SK-N-SH (cell line): ENCODE data around the gene ACOT9. TPM values are rescaled to one million over a fixed set of nuclear protein-coding genes. Genes with fewer than 3 reads are reported as not detected.
"Not testable (repeated sequence)": the region's sequence is repeated elsewhere in the genome, so short reads cannot be mapped to it uniquely, and the experiment has no call there.

Experiments
- CTCF ChIA-PET: fragments of 300-600, 350-600 bp; formaldehyde crosslinking; extraction: SDS; loops from one replicate; lab custom pipeline; 2021; lab: Yijun Ruan, JAX
- POLR2A ChIA-PET: fragments of 350-600 bp; sonication (Branson Sonifier 250); formaldehyde crosslinking; extraction: SDS; loops from one replicate; lab custom pipeline; 2020; ENCODE audit warnings: antibody characterized with exemption, inconsistent platforms; lab: Yijun Ruan, JAX
- DNase-seq: peaks from one replicate; pipeline ENCODE4 v3.0.0; 2012
- H2AFZ ChIP-seq: fragments of 200-600 bp; sonication (generic); 2 replicates; pipeline ENCODE4 v1.8.1; 2016; ENCODE audit warnings: antibody characterized with exemption, mild to moderate bottlenecking, low read depth
- H3F3A ChIP-seq: fragments of 200-600 bp; sonication (generic); replicated peaks from 2 replicates; pipeline ENCODE3; 2016; ENCODE audit warnings: antibody characterized with exemption, mild to moderate bottlenecking; ENCODE audit not compliant: insufficient read depth
- H3K27ac ChIP-seq, 2 experiments: fragments of 200-500 bp in 1 of 2; fragments of 200-600 bp in 1 of 2; sonication (Bioruptor generic) in 1 of 2; sonication (generic), shearing (Covaris generic) in 1 of 2; 2 replicates each; pipeline versions ENCODE4 v1.5.1 to v1.6.1; 2014 to 2016; ENCODE audit warnings: low read depth in 2 of 2, inconsistent platforms in 1 of 2, low read length in 1 of 2, mild to moderate bottlenecking in 1 of 2, mixed read lengths in 1 of 2
- H3K27me3 ChIP-seq: fragments of 200-600 bp; sonication (generic), shearing (Covaris generic); 2 replicates; pipeline ENCODE4 v1.6.1; 2016; ENCODE audit warnings: mixed run types; ENCODE audit not compliant: insufficient read depth
- H3K36me3 ChIP-seq, 2 experiments: fragments of 200-500 bp in 1 of 2; fragments of 200-600 bp in 1 of 2; sonication (Bioruptor generic) in 1 of 2; sonication (generic) in 1 of 2; replicated peaks in 1 of 2; 2 replicates each; pipeline versions ENCODE3 to v1.5.1; 2014 to 2016; ENCODE audit warnings: low read length in 1 of 2, mild to moderate bottlenecking in 1 of 2; ENCODE audit not compliant: insufficient read depth in 2 of 2, control insufficient read depth in 1 of 2
- H3K4me1 ChIP-seq, 2 experiments: fragments of 200-500 bp in 1 of 2; fragments of 200-600 bp in 1 of 2; sonication (Bioruptor generic) in 1 of 2; sonication (generic), shearing (Covaris generic) in 1 of 2; 2 replicates each; pipeline versions ENCODE4 v1.5.1 to v1.6.1; 2014 to 2016; ENCODE audit warnings: low read depth in 1 of 2, low read length in 1 of 2, mixed run types in 1 of 2; ENCODE audit not compliant: insufficient read depth in 2 of 2, control insufficient read depth in 1 of 2
- H3K4me2 ChIP-seq: fragments of 200-600 bp; sonication (generic), shearing (Covaris generic); 2 replicates; pipeline ENCODE4 v1.6.1; 2017; ENCODE audit warnings: mixed run types
- H3K4me3 ChIP-seq, 2 experiments: fragments of 200-500 bp in 1 of 2; fragments of 200-600 bp in 1 of 2; sonication (Bioruptor generic) in 1 of 2; sonication (generic), shearing (Covaris generic) in 1 of 2; 2 replicates each; pipeline versions ENCODE4 v1.5.1 to v1.8.1; 2014 to 2016; ENCODE audit warnings: low read depth in 2 of 2, inconsistent platforms in 1 of 2, low read length in 1 of 2, mild to moderate bottlenecking in 1 of 2, mixed read lengths in 1 of 2, moderate library complexity in 1 of 2
- H3K79me2 ChIP-seq: fragments of 200-600 bp; sonication (generic); 2 replicates; pipeline ENCODE4 v1.8.1; 2017; ENCODE audit warnings: mild to moderate bottlenecking; ENCODE audit not compliant: insufficient read depth
- H3K9ac ChIP-seq: fragments of 200-600 bp; sonication (generic); 2 replicates; pipeline ENCODE4 v1.6.1; 2017; ENCODE audit warnings: mixed run types
- H3K9me2 ChIP-seq: fragments of 200-600 bp; sonication (generic); 2 replicates; pipeline ENCODE4 v1.6.1; 2017; ENCODE audit warnings: mixed run types
- H3K9me3 ChIP-seq: fragments of 200-600 bp; sonication (generic); 2 replicates; pipeline ENCODE4 v1.6.1; 2017; ENCODE audit warnings: mixed run types, mild to moderate bottlenecking, moderate library complexity
- H4K20me1 ChIP-seq: fragments of 200-600 bp; sonication (generic); 2 replicates; pipeline ENCODE4 v1.6.1; 2017; ENCODE audit warnings: mild to moderate bottlenecking, mixed run types; ENCODE audit not compliant: insufficient read depth
- CHD2 ChIP-seq: fragments of 150-350 bp; IDR thresholded peaks from 2 replicates; pipeline ENCODE4 v1.6.1; 2018; ENCODE audit warnings: low read length; ENCODE audit not compliant: partially characterized antibody
- CTCF ChIP-seq: fragments of 200-600 bp; sonication (generic); IDR thresholded peaks from 2 replicates; pipeline ENCODE4 v1.6.1; 2017; ENCODE audit warnings: antibody characterized with exemption, mild to moderate bottlenecking, moderate library complexity
- ELF1 ChIP-seq: IDR thresholded peaks from 2 replicates; pipeline ENCODE4 v1.4.0; 2012
- EP300 ChIP-seq, 2 experiments: IDR thresholded peaks; 2 replicates each; pipeline versions ENCODE4 v1.4.0 to v1.6.1; 2012; ENCODE audit warnings: borderline replicate concordance in 1 of 2, low read depth in 1 of 2, low read length in 1 of 2
- FOSL2 ChIP-seq: IDR thresholded peaks from 2 replicates; pipeline ENCODE4 v1.4.0; 2012; ENCODE audit warnings: low read depth, mild to moderate bottlenecking, moderate library complexity, borderline replicate concordance
- FOXJ3 ChIP-seq: sonication (generic); formaldehyde crosslinking; IDR thresholded peaks from 2 replicates; pipeline ENCODE4 v1.5.1; 2020; ENCODE audit warnings: mild to moderate bottlenecking, missing genetic modification reagents
- GATA2 ChIP-seq: sonication (generic); formaldehyde crosslinking; IDR thresholded peaks from 2 replicates; pipeline ENCODE4 v1.5.0; 2020; ENCODE audit warnings: mild to moderate bottlenecking, missing genetic modification reagents
- JUND ChIP-seq: IDR thresholded peaks from 2 replicates; pipeline ENCODE4 v1.4.0; 2012
- MEF2A ChIP-seq: IDR thresholded peaks from 2 replicates; pipeline ENCODE4 v1.4.0; 2012; ENCODE audit warnings: low read depth, borderline replicate concordance
- NRF1 ChIP-seq: IDR thresholded peaks from 2 replicates; pipeline ENCODE4 v1.6.1; 2012; ENCODE audit warnings: low read depth, mild to moderate bottlenecking, low read length
- RAD21 ChIP-seq: IDR thresholded peaks from 2 replicates; pipeline ENCODE4 v1.6.1; 2012; ENCODE audit warnings: mild to moderate bottlenecking, low read length
- REST ChIP-seq: IDR thresholded peaks from 2 replicates; pipeline ENCODE4 v1.6.1; 2012; ENCODE audit warnings: mild to moderate bottlenecking, low read depth, low read length, moderate library complexity
- WGBS: methylation state at CpG from one replicate; pipeline ENCODE4 v1.1.6; 2017; ENCODE audit warnings: low lambda C conversion rate; 5-methylcytosine and 5-hydroxymethylcytosine counted together
- polyA plus RNA-seq, 3 experiments: library from polyadenylated mRNA; depleted of rRNA; stranded (reverse); fragments of >200 nt; gene quantifications; 2 replicates each; pipeline ENCODE4 v1.2.3, GENCODE V29; 2012

Gene ACOT9
- polyA plus RNA-seq, 1 of the 3 experiments (the other 2 are of a cell fraction): 23.7 TPM

- no peak overlapping the region for H3K4me3 ChIP-seq
- H3K27ac ChIP-seq: no peak overlapping the region
- no peaks in the 10 kb centered on the region for H3K79me2 ChIP-seq
- no peak for DNase-seq
- CTCF ChIA-PET: no interaction called here
- no peaks in the 10 kb centered on the region for H3K27me3 ChIP-seq
- TF ChIP-seq NRF1: no peak
- TF ChIP-seq EP300 (IDR thresholded peaks at IDR 0.05; ENCODE audit: borderline replicate concordance in 1 of 2, low read depth in 1 of 2, low read length in 1 of 2): no peak
- TF ChIP-seq MEF2A: no peak
- TF ChIP-seq JUND: no peak
- no peak for TF ChIP-seq FOSL2
- no peak for TF ChIP-seq ELF1
- TF ChIP-seq CTCF: no peak
- TF ChIP-seq RAD21: no peak
- no peak for TF ChIP-seq CHD2
- TF ChIP-seq REST: no peak
- TF ChIP-seq GATA2 (CRISPR knock-in tag): no peak
- TF ChIP-seq FOXJ3: no peak
- no peak overlapping the region for H3K4me2 ChIP-seq
- H3K4me1 ChIP-seq: no peaks in the 10 kb centered on the region; a peak in 1 of 4 replicates
- WGBS: 77% methylated on average over 2 of the region's 2 CpGs
- H3F3A ChIP-seq: no peaks in the 10 kb centered on the region
- no peak overlapping the region for H2AFZ ChIP-seq
- POLR2A ChIA-PET: no interaction called here
- no peaks in the 10 kb centered on the region for H4K20me1 ChIP-seq
- no peaks in the 10 kb centered on the region for H3K9me3 ChIP-seq
- H3K9me2 ChIP-seq: no peaks in the 10 kb centered on the region
- no peak overlapping the region for H3K9ac ChIP-seq
- H3K36me3 ChIP-seq: no peaks in the 10 kb centered on the region
Observed at GRCh38 chrX:23660766-23661132, 82.3 kb downstream of the ACOT9 start.

GRCh38 chrX:23660083-23660765, 82.9 kb downstream of the ACOT9 start:
- CTCF ChIA-PET, H3K9me2 ChIP-seq, POLR2A ChIA-PET: not testable (repeated sequence)

More at GRCh38 chrX:23660083-23660765, 82.9 kb downstream of the ACOT9 start:
- not testable (repeated sequence) for H2AFZ ChIP-seq, H3K36me3 ChIP-seq, H3K9me3 ChIP-seq, H3K27me3 ChIP-seq, H3F3A ChIP-seq, H3K79me2 ChIP-seq, H4K20me1 ChIP-seq, H3K27ac ChIP-seq, H3K9ac ChIP-seq, H3K4me2 ChIP-seq, DNase-seq, H3K4me3 ChIP-seq, H3K4me1 ChIP-seq
- 52% methylated on average over 8 of the region's 8 CpGs for WGBS
